ENCODE results near the gene MAN1C1. TPM values are rescaled to one million over a fixed set of nuclear protein-coding genes. Genes with fewer than 3 reads are reported as not detected.

The MAN1C1 gene
- total RNA-seq, 1 donor from 2014 or later, result 64.7 TPM

GRCh38 chr1:25774921-25775771 is 158.6 kb downstream of the MAN1C1 start:
- H3K36me3 Mint-ChIP-seq (ENCODE audit: unreplicated experiment), result peaks cover 50% of the 10 kb centered on the region
- no peaks in the 10 kb centered on the region for H3K27me3 Mint-ChIP-seq (ENCODE audit: unreplicated experiment)
- H3K9me3 Mint-ChIP-seq (ENCODE audit: unreplicated experiment), result no peaks in the 10 kb centered on the region
- TF ChIP-seq CTCF (IDR thresholded peaks at IDR 0.05), result no peak
- DNase-seq (ENCODE audit: extremely low spot score, unreplicated experiment), result no peak
- H3K27ac Mint-ChIP-seq (ENCODE audit: unreplicated experiment), result no peak overlapping the region
- no peak overlapping the region for H3K4me3 Mint-ChIP-seq (ENCODE audit: unreplicated experiment)
- peaks cover 30% of the 10 kb centered on the region for H3K4me1 Mint-ChIP-seq (ENCODE audit: unreplicated experiment)

GRCh38 chr1:25779388-25779787 is 162.8 kb downstream of the MAN1C1 start:
- no peak for DNase-seq (ENCODE audit: extremely low spot score, unreplicated experiment)
- Mint-ChIP-seq H3K9me3 (ENCODE audit: unreplicated experiment) (no peaks in the 10 kb centered on the region), H3K27ac (ENCODE audit: unreplicated experiment) (no peak overlapping the region), H3K27me3 (ENCODE audit: unreplicated experiment) (no peaks in the 10 kb centered on the region), H3K4me3 (ENCODE audit: unreplicated experiment) (no peak overlapping the region), H3K4me1 (ENCODE audit: unreplicated experiment) (peaks cover 22% of the 10 kb centered on the region), H3K36me3 (ENCODE audit: unreplicated experiment) (peaks cover 30% of the 10 kb centered on the region)
- no peak for TF ChIP-seq CTCF (IDR thresholded peaks at IDR 0.05)

GRCh38 chr1:25779894-25780293 is 163.3 kb downstream of the MAN1C1 start:
- DNase-seq (ENCODE audit: extremely low spot score, unreplicated experiment), result no peak
- Mint-ChIP-seq H3K27me3 (ENCODE audit: unreplicated experiment) (no peaks in the 10 kb centered on the region), H3K4me1 (ENCODE audit: unreplicated experiment) (peaks cover 27% of the 10 kb centered on the region), H3K36me3 (ENCODE audit: unreplicated experiment) (peaks cover 34% of the 10 kb centered on the region), H3K4me3 (ENCODE audit: unreplicated experiment) (no peak overlapping the region), H3K27ac (ENCODE audit: unreplicated experiment) (no peak overlapping the region), H3K9me3 (ENCODE audit: unreplicated experiment) (no peaks in the 10 kb centered on the region)
- no peak for TF ChIP-seq CTCF (IDR thresholded peaks at IDR 0.05)

GRCh38 chr1:25780318-25781129 is 163.9 kb downstream of the MAN1C1 start:
- Mint-ChIP-seq H3K9me3 (ENCODE audit: unreplicated experiment) (no peaks in the 10 kb centered on the region), H3K36me3 (ENCODE audit: unreplicated experiment) (peaks cover 28% of the 10 kb centered on the region), H3K27me3 (ENCODE audit: unreplicated experiment) (no peaks in the 10 kb centered on the region), H3K4me1 (ENCODE audit: unreplicated experiment) (peaks cover 27% of the 10 kb centered on the region), H3K27ac (ENCODE audit: unreplicated experiment) (no peak overlapping the region), H3K4me3 (ENCODE audit: unreplicated experiment) (no peak overlapping the region)
- no peak for DNase-seq (ENCODE audit: extremely low spot score, unreplicated experiment)
- TF ChIP-seq CTCF (IDR thresholded peaks at IDR 0.05), result no peak

GRCh38 chr1:25781130-25781433 is 164.5 kb downstream of the MAN1C1 start:
- Mint-ChIP-seq H3K4me3 (ENCODE audit: unreplicated experiment) (no peak overlapping the region), H3K4me1 (ENCODE audit: unreplicated experiment) (peaks cover 31% of the 10 kb centered on the region), H3K27ac (ENCODE audit: unreplicated experiment) (no peak overlapping the region), H3K27me3 (ENCODE audit: unreplicated experiment) (no peaks in the 10 kb centered on the region), H3K36me3 (ENCODE audit: unreplicated experiment) (peaks cover 29% of the 10 kb centered on the region), H3K9me3 (ENCODE audit: unreplicated experiment) (no peaks in the 10 kb centered on the region)
- DNase-seq (ENCODE audit: extremely low spot score, unreplicated experiment), result no peak
- no peak for TF ChIP-seq CTCF (IDR thresholded peaks at IDR 0.05)

Measured in osteocyte (in vitro differentiated cells).